ENCODE results near the gene DGKI.
"Not testable (repeated sequence)": the region's sequence is repeated elsewhere in the genome, so short reads cannot be mapped to it uniquely, and the experiment has no call there.

DGKI gene

DNA sequence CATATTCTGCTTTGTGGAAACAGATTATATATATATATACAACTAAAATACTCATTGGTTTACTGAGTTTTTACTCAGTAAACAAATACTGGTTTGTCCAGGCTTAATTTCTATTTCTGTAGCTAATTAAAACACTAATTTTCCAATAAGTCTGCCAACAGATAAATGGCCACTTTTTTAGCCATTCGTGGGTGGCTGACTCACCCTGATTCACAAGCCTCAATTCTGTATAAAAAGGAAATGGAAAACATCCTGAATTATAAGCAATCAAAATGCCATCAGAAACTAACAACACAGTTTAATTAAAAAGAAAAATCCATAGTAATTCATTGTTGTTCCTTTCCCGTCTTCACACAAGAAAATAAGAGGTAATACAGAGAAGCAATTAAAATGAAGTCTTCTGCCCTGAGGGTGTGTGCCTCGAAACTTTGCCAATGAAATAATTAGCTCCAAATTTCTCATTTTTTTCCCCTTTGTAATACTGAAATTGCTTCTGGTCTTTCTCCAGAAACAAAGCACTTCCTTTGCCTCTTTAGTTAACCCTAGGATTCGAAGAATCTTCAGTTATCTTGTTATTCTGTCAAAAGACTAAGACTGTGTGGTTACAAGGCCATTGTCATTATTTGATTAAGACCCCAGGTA, 384.6 kb downstream of the DGKI start:
- FAIRE-seq, result peak; percentile 81

DNA sequence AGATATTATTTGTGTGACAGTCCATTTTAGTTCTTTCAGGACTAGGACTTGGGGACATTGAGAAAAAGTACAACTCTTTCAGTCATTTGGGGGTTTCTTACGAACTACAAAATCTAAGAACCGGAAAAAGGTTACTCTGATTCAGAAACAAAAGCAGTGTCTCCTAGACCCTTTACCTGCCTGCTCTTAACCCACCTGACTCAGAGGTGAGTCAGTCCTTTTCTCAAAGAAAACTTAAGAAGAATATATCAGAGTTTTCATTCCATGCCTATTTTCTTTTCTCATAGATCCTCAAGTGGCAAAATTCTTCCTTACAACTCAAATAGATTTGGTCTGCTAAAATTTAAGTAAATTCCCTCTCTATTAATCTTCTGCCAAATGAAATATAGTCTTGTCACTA, 388.4 kb downstream of the DGKI start:
- no peak for FAIRE-seq

DNA sequence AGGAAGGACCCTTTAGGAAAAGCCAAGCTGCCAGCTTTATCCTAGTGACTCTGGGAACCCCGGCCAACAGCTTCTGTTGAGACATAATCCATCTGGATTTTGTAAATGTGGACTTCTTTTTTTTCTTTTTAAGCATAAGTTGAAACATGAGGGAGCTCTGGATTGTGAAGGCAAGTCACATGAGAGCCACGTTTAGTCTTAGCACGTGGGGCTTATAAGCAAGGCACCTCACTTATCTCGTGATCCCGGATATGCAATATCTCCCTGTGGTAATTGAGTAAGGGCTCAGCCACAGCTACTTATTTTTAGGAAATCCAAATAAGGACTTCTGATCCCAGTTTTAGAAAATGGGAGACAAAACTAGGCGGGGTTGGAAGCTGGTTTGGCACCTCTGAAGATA, 392.0 kb downstream of the DGKI start:
- FAIRE-seq, result no peak

DNA sequence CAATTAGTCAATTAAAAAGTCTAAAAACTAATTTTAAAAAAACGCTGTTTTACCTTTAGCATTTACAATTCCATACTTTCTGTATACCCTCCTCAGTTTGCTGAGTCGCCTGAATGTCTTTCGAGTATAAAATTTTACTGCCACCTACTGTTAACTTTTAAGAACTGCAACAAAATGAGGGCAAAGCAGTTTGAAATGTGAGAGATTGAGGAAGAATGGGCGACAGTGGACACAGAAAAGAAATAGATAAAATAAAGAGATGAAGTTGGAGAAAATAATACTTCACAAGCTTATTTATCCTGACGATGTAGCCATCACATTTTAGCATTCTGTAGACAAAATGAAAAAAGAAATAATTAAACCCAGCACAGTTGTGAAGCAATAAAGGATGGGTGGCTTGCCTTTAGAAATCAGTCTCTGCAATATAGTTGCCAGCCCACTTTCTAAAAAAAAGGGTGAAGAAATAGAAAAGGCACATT, 392.5 kb downstream of the DGKI start:
- FAIRE-seq, result peak; percentile 97

DNA sequence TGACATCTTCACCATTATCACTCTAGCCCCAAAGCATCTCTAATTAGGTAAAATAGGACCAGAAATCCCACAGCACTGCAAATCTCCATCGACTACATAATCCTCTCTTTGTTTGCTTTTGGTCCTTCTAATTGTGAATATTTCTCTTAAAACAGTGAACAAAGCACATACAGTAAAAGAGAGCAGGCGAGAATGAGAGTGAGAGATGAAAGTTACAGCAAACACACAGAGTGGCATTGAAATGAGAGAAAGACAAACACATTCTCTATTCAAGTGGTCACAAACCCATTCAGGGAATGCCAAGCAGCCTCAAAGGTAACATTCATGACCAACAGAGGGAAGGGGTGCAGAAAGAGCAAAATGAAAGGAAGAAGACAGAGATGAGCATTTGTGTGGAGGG, 393.4 kb downstream of the DGKI start:
- no peak for FAIRE-seq

DNA sequence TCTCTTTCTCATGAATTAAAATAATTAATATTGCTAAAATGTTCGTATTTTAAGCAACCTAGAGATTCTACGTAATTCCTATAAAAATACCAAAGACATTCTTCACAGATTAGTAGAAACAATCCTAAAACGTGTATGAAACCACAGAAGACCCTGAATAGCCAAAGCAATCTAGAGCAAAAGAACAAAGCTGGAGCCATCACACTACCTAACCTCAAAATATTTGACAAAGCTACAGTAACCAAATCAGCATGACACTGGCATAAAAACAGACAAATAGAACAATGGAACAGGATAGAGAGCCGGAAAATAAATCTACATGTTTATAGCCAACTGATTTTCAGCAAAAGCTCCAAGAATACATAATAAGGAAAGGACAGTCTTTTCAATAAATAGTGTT, 397.8 kb downstream of the DGKI start:
- no peak for FAIRE-seq

DNA sequence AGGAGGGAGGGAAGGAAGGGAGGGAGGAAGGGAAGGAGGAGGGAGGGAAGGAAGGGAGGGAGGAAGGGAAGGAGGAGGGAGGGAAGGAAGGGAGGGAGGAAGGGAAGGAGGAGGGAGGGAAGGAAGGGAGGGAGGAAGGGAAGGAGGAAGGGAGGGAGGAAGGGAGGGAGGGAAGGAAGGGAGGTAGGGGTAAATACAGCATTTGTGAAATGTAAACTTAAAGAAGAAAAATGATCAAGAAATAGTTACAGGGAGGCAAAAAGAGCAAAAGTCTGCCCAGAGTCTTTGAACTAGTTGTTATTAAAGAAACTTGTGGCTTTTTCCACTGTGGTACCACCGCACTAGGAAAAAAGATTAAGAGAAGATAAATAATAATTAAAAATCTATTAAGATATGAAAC, 398.2 kb downstream of the DGKI start:
- FAIRE-seq, result not testable (repeated sequence)

DNA sequence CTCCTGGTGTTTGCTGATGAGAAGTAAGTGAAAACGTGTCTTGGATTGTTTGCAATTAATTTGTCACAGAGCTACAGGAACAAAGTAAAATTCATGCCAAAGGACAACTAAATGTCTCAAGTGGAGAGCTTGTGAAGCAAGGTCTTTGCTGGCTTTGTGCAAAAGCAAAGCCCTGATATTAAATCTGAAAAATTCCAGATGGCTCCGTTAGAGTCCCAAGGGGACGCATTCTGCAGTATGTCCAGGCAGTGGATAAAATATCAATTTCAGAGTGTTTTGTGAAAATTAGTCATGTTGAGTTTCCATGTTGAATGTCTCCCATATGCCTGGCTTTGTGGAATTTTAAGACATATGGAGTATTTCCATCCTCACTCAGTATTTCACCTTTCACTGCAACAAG, 400.7 kb downstream of the DGKI start:
- peak; percentile 35 for FAIRE-seq

DNA sequence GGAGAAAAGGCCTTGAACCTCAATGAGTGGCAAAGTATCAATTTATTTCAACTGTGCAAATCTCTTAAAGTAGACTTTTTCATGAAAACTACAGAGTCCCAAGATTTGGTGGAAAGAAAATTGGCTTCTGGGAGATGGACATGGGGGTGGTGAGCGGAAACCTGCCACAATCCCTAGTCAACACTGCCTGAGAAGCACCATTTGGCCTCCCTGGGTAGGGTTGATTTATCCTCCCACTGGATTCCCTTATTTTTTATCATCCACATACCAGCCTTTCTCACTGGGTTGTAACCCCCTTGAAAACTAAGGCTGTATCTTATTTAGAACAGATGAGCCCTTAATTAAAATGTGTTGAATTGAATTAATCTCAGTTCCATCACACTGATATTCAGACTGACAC, 401.5 kb downstream of the DGKI start:
- FAIRE-seq, result no peak

DNA sequence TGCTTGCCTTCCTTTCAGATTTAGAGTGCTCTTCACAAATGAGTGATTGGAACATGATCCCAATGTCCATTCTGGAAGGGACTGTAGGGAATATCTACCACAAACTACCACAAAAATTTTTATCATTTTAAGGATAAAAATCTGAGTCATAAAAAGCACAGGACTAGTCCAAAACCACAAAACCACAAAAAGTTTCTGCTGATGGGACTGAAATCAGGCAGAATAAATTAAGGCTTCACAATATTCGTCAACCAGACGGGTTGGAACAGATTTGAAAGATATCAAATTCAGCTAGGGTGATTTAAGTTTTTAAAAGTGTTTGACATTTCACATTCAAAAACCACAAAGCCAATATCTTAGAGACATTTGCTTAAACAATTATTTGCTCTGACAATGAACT, 403.2 kb downstream of the DGKI start:
- no peak for FAIRE-seq

DNA sequence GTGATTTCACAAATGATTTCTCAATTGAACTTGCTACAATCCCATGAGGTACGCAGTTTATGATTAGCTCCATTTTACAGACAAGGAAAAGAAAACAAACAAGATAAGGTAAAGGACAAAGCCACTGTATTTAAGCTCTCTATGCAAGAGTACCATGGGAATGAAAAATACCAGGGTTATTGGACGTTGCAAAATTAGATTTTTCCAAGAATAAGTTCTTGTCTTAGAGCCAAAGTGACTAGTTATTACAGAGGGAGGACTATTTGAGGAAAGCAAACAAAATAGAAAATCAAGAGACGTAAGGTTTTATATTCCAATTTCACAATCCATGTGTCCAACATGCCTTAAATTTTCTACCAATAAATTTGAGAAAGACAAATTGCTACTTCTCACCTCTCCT, 405.3 kb downstream of the DGKI start:
- no peak for FAIRE-seq

DNA sequence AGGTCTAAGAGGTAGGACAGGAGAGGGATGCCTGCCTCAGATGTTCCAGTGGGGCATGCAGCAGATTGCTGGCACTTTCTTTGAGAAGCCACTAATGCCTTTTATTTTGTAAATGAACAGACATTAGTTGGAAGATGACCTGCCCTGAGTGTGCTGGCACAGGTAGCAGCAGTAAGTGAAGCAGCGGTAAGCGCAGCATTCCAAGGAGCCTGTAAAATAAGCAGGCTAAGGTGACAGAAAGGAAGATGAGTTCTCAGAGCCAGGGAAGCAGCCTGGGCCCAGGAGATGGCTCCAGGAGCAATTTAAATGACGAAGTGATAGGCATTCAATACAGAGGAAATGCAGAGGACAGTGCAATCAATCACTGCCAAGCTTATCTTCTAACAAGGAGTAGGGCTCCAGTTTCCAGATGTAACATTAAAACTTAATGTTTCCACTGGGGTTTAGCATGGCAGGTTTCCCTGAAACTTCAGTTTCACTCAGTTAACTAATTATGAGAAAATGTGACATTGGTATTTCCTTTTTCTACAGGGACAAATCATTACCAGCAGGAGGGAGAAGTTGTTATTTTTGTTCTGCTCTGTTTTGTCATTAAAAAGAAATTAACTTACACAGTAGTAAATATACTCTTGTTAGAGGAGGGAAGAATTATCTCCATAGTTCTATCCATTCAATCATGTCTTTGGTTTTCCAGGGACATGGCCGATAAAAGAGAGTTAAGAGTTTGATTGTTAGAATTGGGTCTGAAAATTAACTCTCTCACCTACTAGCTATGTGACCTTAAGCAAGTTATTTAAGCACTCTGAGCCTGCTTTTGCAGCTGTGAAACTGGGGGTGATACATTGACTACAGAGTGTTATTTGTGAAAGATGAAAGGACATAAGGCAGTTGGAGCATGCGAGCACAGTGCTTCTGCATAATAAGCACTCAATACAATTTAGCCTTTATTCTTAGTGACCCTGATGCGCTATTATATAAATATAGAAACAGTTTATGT, 406.6 kb downstream of the DGKI start:
- no peak for FAIRE-seq

DNA sequence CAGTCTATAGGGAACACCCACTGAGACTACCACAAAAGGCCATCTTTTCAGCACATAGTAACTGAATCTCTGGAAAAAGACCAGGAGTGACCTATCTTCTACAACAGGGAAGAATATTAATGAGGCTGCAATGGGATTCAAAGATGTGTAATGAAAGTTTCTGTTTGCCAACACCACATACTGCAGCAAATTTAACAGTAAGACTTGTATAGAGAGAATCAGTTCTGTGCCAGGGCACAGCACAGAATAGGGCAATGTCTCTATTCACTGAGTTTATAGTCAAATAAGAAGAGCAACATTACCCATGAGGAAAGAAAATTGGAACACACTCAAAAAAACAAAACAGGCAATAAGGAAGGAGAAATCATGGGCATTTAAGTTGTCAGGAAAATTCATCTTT, 411.8 kb downstream of the DGKI start:
- FAIRE-seq, result no peak

DNA sequence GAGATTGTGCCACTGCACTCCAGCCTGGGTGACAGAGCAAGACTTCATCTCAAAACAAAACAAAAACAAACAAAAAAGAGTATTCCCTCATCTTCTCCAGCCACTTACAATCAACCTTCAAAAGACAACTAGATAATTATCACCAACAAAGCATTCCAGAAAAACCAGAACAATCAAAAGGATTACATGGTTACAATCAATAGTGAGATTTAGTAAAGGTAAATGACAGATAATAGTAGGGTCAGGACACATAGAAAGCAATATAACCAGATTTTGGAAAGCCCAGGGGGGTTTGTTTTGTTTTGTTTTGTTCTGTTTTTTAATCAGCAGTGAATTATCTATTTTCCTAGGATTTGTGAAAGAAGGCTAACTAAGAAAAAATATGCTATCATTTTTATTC, 412.2 kb downstream of the DGKI start:
- FAIRE-seq, result no peak

DNA sequence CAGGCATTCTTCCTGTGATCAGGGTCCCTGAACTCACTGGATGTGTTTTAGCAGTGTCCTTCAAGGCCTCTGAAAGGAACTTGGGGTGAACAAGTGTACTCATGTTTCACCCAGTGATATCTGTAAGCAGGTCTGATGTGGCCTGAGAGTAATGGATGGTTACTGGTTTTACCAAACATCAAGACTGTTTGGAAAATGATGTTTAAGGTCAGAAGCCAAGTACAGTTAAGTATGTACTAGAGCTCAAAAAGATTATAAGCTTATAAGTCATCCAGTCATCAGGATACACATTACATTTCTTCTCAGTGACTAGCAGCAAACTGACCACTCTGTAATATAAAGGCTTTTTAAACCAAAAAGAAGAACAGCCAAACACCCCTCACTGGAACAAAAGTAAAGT, 423.5 kb downstream of the DGKI start:
- no peak for FAIRE-seq

DNA sequence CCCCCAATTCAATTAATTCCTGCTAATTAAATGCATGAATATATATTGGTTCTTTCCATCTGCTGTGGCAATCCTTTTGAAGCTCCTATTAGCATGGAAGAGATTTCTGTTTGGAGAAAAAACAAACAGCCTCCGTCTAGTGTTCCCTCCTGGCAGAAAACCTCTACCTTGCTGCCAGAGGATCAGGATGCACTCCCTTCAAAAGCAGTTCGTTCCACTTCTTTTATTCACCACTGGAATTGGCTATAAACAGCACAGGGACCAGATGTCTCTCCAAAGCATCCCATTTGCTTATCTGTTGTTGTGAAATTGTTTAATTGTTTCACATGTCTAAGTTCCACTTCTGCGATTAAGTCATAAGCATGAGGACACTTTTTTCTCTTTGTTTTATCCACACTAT, 425.4 kb downstream of the DGKI start:
- peak; percentile 51 for FAIRE-seq

DNA sequence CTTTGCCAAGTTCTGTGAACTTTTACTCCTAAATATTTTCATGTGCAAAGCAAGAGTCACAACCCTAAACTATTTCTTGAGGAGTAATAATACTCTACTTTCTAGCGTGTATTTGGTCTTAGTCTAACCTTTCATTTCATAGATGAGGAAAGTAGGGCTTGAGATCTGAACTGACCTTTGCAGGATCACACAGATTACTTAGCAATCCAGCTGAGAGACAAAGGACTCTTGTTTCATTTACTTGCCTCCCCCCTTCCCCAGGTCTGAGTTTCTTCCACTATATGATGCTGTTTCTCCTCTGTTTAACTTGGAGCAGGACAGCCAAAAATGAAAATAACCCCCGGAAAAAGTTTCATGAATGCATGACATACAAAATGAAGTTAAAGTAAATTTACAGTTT, 427.9 kb downstream of the DGKI start:
- no peak for FAIRE-seq

DNA sequence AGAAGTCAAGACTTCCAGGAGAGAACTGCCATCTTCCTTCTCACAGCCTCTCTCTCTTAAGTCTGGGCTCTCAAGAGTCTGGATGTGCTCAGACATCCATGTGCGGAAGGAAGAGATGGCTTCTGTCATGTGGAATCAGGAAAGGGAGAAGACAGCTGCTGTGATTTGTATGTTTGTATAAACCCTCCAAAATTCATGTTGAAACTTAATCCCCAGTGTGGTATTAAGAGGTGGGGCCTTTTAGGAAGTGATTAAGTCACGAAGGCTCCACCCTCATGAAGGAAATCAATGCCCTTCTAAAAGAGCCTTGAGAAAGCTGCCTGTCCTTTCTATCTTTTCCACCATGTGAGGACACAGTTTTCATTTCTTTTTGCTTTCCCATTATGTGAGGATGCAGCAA, 429.3 kb downstream of the DGKI start:
- FAIRE-seq, result no peak

DNA sequence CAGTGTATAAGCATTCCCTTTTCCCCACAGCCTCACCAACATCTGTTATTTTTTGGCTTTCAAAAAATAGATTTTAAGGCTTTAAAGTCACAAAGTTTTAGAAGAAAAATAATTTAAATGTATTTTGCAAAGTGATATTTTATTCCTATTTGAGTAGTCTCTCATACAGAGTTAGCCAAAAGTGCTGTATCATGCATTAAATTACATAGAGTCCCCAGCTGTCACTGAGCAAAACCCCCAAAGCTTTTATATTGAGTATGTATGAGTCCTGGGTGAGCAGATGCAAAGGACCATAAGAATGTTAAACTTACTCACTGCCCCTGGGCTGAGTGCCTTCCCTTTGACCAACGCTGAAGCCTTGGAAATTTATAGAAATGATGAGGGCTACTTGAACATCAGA, 432.9 kb downstream of the DGKI start:
- no peak for FAIRE-seq

DNA sequence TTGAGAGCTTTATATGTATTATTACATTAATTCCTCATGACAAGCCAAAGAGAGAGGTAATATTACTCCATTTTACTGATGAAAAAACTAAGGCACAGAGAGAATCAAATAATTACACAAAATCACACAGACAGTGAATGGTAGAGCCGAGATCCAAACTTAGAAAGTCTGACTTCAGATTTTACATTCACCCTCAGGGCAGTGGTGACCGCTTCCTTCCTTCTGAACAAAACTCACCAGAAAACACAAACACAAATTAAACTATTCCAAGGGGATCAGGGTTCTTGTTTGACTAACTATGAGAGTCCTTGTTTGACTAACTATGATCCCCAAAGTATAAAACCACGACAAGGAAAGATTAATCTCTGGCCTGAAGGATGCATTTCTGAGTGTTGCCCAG, 435.3 kb downstream of the DGKI start:
- no peak for FAIRE-seq

DNA sequence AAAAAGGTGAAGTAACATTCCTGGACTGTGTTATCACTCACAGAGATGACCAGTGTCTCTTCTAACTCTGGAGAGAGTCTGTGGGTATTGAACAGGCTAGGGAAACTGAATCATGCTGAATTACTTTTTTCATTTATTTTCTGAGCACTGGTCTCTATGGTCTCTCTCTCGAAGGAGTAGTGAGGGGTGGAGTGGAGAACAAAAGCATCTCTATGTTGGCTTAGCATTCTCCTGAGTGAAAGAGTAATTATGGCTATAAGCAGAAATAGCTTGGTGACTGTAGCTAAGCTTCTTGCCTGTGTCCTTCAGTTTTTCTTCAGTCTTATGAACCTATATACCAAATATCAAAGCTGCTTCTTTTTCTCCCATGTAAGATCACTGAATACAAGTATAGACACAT, 438.6 kb downstream of the DGKI start:
- FAIRE-seq, result no peak

DNA sequence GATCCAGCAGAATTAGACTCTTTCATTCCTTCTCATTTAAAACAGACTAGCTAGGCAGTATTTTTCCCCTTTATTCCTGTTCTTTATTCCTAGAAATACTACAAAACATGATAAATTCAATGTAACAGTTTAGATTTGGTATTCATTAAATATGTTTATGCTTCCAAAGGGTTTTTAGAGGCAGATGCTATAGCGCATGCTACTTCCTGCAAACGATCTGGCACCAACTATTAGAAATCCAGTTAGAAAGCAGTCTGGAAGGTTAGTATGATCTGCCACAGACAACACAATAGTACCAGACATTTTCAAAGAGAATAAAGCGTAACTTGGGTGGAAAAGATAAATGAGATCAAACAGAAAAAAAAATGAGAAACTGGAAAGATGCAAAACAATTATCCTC, 439.7 kb downstream of the DGKI start:
- no peak for FAIRE-seq

DNA sequence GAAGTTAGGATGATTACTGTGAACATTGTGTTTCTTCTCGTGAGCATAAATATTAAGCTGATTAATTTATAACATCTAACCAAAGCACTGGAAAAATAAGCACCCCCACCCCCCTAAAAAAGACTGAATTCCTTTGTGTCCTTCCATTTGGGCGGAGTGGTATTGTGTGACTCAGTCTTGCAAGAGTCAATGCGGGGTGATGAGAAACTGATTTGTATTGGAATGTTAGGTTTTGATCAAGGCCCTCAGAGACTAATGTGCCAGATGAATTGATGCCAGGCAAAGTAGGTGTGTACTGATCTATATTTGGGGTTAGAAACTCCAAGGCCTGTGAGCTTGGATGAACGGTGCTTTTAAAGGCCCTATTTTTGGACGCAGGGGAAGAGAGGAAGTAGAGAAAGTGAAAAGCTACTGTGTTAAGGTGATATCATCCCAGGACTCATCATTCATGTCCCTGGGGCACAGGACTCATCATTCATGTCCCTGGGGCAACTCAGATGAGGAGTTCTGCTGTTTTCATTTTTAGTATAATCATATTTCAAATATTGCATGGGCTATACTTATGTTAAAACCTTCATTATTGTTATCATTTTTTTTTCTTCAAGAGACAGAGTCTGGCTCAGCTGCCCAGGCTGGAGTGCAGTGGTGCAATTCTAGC, 442.0 kb downstream of the DGKI start:
- no peak for FAIRE-seq

DNA sequence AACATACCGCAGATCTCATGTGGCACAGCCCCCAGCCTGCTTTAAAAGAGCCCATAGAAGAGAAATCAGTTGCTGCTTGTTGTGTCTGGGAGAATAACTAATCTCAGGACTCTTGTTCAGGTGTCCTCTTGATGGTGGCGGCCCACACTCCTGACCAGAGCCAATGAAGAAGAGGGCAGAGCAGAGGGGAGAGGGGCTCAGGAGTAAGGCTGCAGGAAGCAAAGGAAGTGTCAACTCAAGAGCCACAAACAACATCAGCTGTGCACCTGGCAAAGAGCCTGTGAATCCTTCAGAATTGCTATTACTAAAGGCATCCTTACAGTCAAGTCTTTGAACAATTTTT, 443.4 kb downstream of the DGKI start:
- FAIRE-seq, result no peak

All from endometrium (tissue), 2 donors.